ENCODE measurements around the gene HS6ST1. TPM values are rescaled to one million over a fixed set of nuclear protein-coding genes. Genes with fewer than 3 reads are reported as not detected.
A peak's percentile ranks its signal among the peaks of the same experiment; 100 is the strongest.
"Not testable (repeated sequence)": the region's sequence is repeated elsewhere in the genome, so short reads cannot be mapped to it uniquely, and the experiment has no call there.

Gene HS6ST1
- total RNA-seq, 1 donor from 2014 or later, result 25.2 TPM

GRCh38 chr2:128321784-128322714, 3.4 kb upstream of the HS6ST1 start:
- DNase-seq, result peak; percentile 82

GRCh38 chr2:128320906-128321771, 2.5 kb upstream of the HS6ST1 start:
- no peak for DNase-seq

- no peak for DNase-seq
Measured at GRCh38 chr2:128320192-128320905, 1.7 kb upstream of the HS6ST1 start.

GRCh38 chr2:128319631-128320191, 1.0 kb upstream of the HS6ST1 start:
- no peak for DNase-seq

GRCh38 chr2:128318245-128318644, 423 bp downstream of the HS6ST1 start:
- DNase-seq, result not testable (repeated sequence)

- not testable (repeated sequence) for DNase-seq
Measured at GRCh38 chr2:128317899-128318225, 806 bp downstream of the HS6ST1 start.

- DNase-seq, result no peak
Measured at GRCh38 chr2:128317181-128317898, 1.3 kb downstream of the HS6ST1 start.

- no peak for DNase-seq
Measured at GRCh38 chr2:128316777-128317180, 1.9 kb downstream of the HS6ST1 start.

GRCh38 chr2:128315829-128316776, 2.6 kb downstream of the HS6ST1 start:
- no peak for DNase-seq

- no peak for DNase-seq
Measured at GRCh38 chr2:128315122-128315828, 3.4 kb downstream of the HS6ST1 start.

GRCh38 chr2:128314348-128315121, 4.1 kb downstream of the HS6ST1 start:
- no peak for DNase-seq

- DNase-seq, result no peak
Measured at GRCh38 chr2:128313931-128314347, 4.7 kb downstream of the HS6ST1 start.

- no peak for DNase-seq
Measured at GRCh38 chr2:128313091-128313836, 5.4 kb downstream of the HS6ST1 start.

GRCh38 chr2:128312411-128312810, 6.3 kb downstream of the HS6ST1 start:
- no peak for DNase-seq

- DNase-seq, result no peak
Measured at GRCh38 chr2:128311755-128312341, 6.8 kb downstream of the HS6ST1 start.

- no peak for DNase-seq
Measured at GRCh38 chr2:128311216-128311754, 7.4 kb downstream of the HS6ST1 start.

- DNase-seq, result no peak
Measured at GRCh38 chr2:128310761-128311160, 7.9 kb downstream of the HS6ST1 start.

Measured in skin of body (tissue), 2 donors.